Measurements from ENCODE around the gene MKRN2.

The MKRN2 gene

GRCh38 chr3:12513694-12514446 lies 43.0 kb upstream of the MKRN2 start:
- Histone ChIP-seq H3K4me1 (peaks cover 18% of the 10 kb centered on the region), H3K27me3 (no peaks in the 10 kb centered on the region), H3K9me3 (no peaks in the 10 kb centered on the region), H3K36me3 (no peaks in the 10 kb centered on the region), H3K4me3 (ENCODE audit: low read depth, low read length) (no peak overlapping the region)
- TF ChIP-seq, protein P1, sequence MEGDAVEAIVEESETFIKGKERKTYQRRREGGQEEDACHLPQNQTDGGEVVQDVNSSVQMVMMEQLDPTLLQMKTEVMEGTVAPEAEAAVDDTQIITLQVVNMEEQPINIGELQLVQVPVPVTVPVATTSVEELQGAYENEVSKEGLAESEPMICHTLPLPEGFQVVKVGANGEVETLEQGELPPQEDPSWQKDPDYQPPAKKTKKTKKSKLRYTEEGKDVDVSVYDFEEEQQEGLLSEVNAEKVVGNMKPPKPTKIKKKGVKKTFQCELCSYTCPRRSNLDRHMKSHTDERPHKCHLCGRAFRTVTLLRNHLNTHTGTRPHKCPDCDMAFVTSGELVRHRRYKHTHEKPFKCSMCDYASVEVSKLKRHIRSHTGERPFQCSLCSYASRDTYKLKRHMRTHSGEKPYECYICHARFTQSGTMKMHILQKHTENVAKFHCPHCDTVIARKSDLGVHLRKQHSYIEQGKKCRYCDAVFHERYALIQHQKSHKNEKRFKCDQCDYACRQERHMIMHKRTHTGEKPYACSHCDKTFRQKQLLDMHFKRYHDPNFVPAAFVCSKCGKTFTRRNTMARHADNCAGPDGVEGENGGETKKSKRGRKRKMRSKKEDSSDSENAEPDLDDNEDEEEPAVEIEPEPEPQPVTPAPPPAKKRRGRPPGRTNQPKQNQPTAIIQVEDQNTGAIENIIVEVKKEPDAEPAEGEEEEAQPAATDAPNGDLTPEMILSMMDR (IDR thresholded peaks at IDR 0.05; ENCODE audit: low read depth, low read length) = no peak
- no peak for DNase-seq

GRCh38 chr3:12515631-12516030 lies 41.3 kb upstream of the MKRN2 start:
- TF ChIP-seq, protein P1 (IDR thresholded peaks at IDR 0.05; ENCODE audit: low read depth, low read length) = no peak
- no peaks in the 10 kb centered on the region for H3K27me3 ChIP-seq
- H3K36me3 ChIP-seq = no peaks in the 10 kb centered on the region; the same call in 1 of the 2 replicates
- H3K4me3 ChIP-seq (ENCODE audit: low read depth, low read length) = no peak overlapping the region
- DNase-seq = no peak
- H3K9me3 ChIP-seq = no peaks in the 10 kb centered on the region
- peaks cover 18% of the 10 kb centered on the region for H3K4me1 ChIP-seq

- H3K36me3 ChIP-seq = peaks cover 4% of the 10 kb centered on the region; the same call in 1 of the 2 replicates
Observed at GRCh38 chr3:12516873-12517272, 40.0 kb upstream of the MKRN2 start.

DNA sequence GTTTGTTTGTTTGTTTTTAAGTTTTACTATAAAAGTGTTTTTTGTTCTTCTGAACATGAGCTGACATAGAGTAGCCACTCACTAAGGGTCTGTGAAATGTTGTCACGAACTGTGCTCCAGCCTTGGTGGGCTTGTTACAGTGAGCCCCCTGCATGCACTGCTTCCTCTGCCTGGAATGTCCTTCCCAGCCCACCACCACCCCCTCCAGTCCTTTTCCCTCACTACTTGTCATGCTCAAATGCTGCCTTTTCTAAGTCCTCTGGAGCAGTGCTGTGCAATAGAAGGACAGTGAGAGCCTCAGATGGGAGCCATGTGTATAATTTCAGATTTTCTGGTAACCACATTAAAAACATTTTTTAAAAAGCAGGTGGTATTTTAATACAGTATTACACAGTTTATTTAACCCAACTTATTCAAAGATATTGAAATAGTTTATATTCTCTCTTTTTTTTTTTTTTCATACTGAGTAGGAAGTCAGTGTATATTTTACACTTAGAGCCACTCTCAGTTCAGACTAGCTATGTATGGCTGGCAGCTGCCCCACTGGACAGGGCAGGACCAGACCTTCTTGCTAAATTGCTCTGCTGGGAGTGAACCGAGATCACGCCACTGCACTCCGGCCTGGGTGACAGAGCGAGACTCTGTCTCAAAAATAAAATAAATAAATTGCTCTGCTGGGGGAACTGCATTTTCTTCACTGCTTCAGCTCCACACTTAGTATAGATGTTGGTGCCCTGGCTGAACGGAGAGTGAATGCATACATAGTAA lies 38.4 kb upstream of the MKRN2 start:
- Histone ChIP-seq H3K4me3 (ENCODE audit: low read depth, low read length) (no peak overlapping the region), H3K9me3 (no peaks in the 10 kb centered on the region), H3K27me3 (no peaks in the 10 kb centered on the region), H3K4me1 (peaks cover 6% of the 10 kb centered on the region), H3K36me3 (peaks cover 4% of the 10 kb centered on the region; the same call in 1 of the 2 replicates)
- TF ChIP-seq, protein P1 (IDR thresholded peaks at IDR 0.05; ENCODE audit: low read depth, low read length) = no peak
- no peak for DNase-seq

More at GRCh38 chr3:12516873-12517272, 40.0 kb upstream of the MKRN2 start:
- no peak for DNase-seq
- TF ChIP-seq, protein P1 (IDR thresholded peaks at IDR 0.05; ENCODE audit: low read depth, low read length) = no peak
- H3K4me3 ChIP-seq (ENCODE audit: low read depth, low read length) = no peak overlapping the region
- H3K9me3 ChIP-seq = no peaks in the 10 kb centered on the region
- H3K4me1 ChIP-seq = peaks cover 17% of the 10 kb centered on the region
- H3K27me3 ChIP-seq = no peaks in the 10 kb centered on the region

DNA sequence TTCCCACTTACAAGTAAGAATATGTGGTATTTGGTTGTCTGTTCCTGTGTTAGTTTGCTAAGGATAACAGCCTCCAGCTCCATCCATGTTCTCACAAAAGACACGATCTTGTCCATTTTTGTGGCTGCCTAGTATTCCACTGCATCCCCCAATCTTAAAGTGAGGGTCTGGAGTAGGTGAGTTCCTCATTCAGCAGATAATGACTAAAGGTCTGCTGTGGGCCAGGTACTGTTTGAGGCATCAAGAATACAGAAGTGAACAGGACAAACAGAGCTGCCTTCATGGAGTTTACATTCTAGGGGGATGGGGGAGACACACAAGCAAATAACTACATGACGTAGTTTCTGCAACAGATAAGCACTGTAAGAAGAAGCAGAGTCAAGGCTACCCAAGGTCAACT lies 35.9 kb upstream of the MKRN2 start:
- TF ChIP-seq, protein P1 (IDR thresholded peaks at IDR 0.05; ENCODE audit: low read depth, low read length) = no peak
- Histone ChIP-seq H3K9me3 (no peaks in the 10 kb centered on the region), H3K36me3 (peaks cover 4% of the 10 kb centered on the region; the same call in 1 of the 2 replicates), H3K4me3 (ENCODE audit: low read depth, low read length) (no peak overlapping the region), H3K4me1 (no peaks in the 10 kb centered on the region), H3K27me3 (no peaks in the 10 kb centered on the region)
- no peak for DNase-seq
